Lower lobe of right lung (tissue), 2 donors: Measurements from ENCODE around the gene XYLB. TPM values are rescaled to one million over a fixed set of nuclear protein-coding genes. Genes with fewer than 3 reads are reported as not detected.

Experiments used
- ATAC-seq, 2 donors: fragments of 200-7000 bp; cut with Tn5 transposase; one replicate each; pipeline ENCODE4 v1.9.1; 2020 to 2022; ENCODE audit warnings: mild to moderate bottlenecking in 2 of 2, moderate library complexity in 2 of 2
- DNase-seq: peaks from one replicate; pipeline ENCODE4 v3.0.0-alpha.2; 2020
- H3K27ac ChIP-seq: fragments of 200-600 bp; one replicate; pipeline ENCODE4 v1.8.0; 2022
- H3K27me3 ChIP-seq: fragments of 200-600 bp; one replicate; pipeline ENCODE4 v1.8.0; 2022; ENCODE audit warnings: low read depth
- H3K36me3 ChIP-seq: fragments of 200-600 bp; one replicate; pipeline ENCODE4 v1.8.0; 2022; ENCODE audit warnings: mild to moderate bottlenecking
- H3K4me1 ChIP-seq: fragments of 200-600 bp; one replicate; pipeline ENCODE4 v1.8.0; 2022
- H3K4me3 ChIP-seq: fragments of 200-600 bp; one replicate; pipeline ENCODE4 v1.8.0; 2022; ENCODE audit warnings: mild to moderate bottlenecking
- H3K9me3 ChIP-seq: fragments of 200-600 bp; one replicate; pipeline ENCODE4 v1.8.0; 2022
- intact Hi-C: fragments of 100-400 bp; cut with DNase I; formaldehyde crosslinking; loops from one replicate; pipeline ENCODE4 v1.11.0; 2022
- total RNA-seq: library from RNA; stranded (reverse); fragmentation: NEBNext Ultra II Directional; extraction: Animal tissue kit (Norgen Biotek cat#: 25700); gene quantifications from one replicate; pipeline ENCODE4 v1.2.1, GENCODE V29; 2021
- TF ChIP-seq, protein P1 (sequence below): fragments of 200-600 bp; IDR thresholded peaks from one replicate; pipeline ENCODE4 v1.8.0; 2022; ENCODE audit warnings: antibody characterized with exemption, mild to moderate bottlenecking
- donor health status: DM: no; HTN: yes; CAD: no; lungs with severe emphysema.

Gene XYLB
- total RNA-seq, 1 donor from 2014 or later = 2.7 TPM

DNA sequence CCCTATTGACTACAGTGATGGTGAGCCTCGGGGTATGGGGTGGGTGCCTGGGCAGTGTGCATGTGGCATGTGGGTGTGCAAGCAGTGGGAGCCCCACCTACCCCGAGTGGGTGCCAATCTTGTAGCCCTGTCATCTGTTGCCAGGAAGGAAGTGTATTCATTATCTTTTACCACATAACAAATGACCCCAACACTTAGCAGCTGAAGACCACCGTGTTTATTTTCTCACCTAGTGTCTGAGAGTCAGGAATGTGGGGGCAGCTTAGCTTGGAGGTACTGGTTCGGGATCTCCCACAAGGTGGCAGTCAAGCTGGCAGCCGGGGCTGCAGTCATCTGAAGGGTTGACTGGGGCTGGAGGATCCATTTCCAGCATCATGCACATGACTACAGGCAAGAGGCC lies 21.7 kb downstream of the XYLB start:
- ATAC-seq = no peak
- no peak overlapping the region for H3K27ac ChIP-seq
- no peaks in the 10 kb centered on the region for H3K9me3 ChIP-seq
- H3K4me3 ChIP-seq = no peak overlapping the region
- H3K36me3 ChIP-seq = peaks cover 10% of the 10 kb centered on the region
- TF ChIP-seq, protein P1, sequence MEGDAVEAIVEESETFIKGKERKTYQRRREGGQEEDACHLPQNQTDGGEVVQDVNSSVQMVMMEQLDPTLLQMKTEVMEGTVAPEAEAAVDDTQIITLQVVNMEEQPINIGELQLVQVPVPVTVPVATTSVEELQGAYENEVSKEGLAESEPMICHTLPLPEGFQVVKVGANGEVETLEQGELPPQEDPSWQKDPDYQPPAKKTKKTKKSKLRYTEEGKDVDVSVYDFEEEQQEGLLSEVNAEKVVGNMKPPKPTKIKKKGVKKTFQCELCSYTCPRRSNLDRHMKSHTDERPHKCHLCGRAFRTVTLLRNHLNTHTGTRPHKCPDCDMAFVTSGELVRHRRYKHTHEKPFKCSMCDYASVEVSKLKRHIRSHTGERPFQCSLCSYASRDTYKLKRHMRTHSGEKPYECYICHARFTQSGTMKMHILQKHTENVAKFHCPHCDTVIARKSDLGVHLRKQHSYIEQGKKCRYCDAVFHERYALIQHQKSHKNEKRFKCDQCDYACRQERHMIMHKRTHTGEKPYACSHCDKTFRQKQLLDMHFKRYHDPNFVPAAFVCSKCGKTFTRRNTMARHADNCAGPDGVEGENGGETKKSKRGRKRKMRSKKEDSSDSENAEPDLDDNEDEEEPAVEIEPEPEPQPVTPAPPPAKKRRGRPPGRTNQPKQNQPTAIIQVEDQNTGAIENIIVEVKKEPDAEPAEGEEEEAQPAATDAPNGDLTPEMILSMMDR = no peak
- no peaks in the 10 kb centered on the region for H3K27me3 ChIP-seq
- intact Hi-C loops = no loop called here
- H3K4me1 ChIP-seq = no peaks in the 10 kb centered on the region
- no peak for DNase-seq

DNA sequence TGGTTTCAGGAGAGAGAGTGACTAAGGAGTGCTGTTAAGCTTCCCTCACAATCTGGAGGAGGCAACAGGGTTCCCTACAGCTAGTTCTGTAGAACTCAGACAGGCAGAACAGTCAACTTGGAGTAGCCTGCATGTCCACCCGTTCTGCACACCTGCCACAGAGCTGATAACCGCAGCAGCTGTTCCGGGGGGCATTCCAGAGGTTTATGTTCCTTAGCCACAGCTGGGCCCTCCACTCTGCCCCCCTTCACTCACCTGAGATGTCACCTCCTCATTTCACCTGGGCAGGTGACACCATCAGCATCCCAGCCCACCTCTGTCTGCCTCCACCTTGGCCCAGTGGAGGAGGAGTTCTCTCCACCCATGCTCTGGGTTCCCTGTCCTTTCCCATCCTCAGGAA lies 22.6 kb downstream of the XYLB start:
- no peak overlapping the region for H3K4me3 ChIP-seq
- TF ChIP-seq, protein P1 = no peak
- no peak for ATAC-seq
- H3K27ac ChIP-seq = no peak overlapping the region
- no peaks in the 10 kb centered on the region for H3K27me3 ChIP-seq
- H3K36me3 ChIP-seq = peaks cover 10% of the 10 kb centered on the region
- intact Hi-C loops = no loop called here
- no peaks in the 10 kb centered on the region for H3K9me3 ChIP-seq
- H3K4me1 ChIP-seq = no peaks in the 10 kb centered on the region
- DNase-seq = no peak

GRCh38 chr3:38370149-38370548 lies 23.6 kb downstream of the XYLB start:
- H3K9me3 ChIP-seq = no peaks in the 10 kb centered on the region
- no peak overlapping the region for H3K4me3 ChIP-seq
- H3K27ac ChIP-seq = no peak overlapping the region
- no peak for ATAC-seq
- intact Hi-C loops = no loop called here
- no peaks in the 10 kb centered on the region for H3K27me3 ChIP-seq
- no peak for DNase-seq
- H3K36me3 ChIP-seq = peaks cover 12% of the 10 kb centered on the region
- TF ChIP-seq, protein P1 = no peak
- no peaks in the 10 kb centered on the region for H3K4me1 ChIP-seq

- H3K36me3 ChIP-seq = peaks cover 5% of the 10 kb centered on the region
- H3K27ac ChIP-seq = no peak overlapping the region
Observed at GRCh38 chr3:38370861-38371260, 24.3 kb downstream of the XYLB start.

DNA sequence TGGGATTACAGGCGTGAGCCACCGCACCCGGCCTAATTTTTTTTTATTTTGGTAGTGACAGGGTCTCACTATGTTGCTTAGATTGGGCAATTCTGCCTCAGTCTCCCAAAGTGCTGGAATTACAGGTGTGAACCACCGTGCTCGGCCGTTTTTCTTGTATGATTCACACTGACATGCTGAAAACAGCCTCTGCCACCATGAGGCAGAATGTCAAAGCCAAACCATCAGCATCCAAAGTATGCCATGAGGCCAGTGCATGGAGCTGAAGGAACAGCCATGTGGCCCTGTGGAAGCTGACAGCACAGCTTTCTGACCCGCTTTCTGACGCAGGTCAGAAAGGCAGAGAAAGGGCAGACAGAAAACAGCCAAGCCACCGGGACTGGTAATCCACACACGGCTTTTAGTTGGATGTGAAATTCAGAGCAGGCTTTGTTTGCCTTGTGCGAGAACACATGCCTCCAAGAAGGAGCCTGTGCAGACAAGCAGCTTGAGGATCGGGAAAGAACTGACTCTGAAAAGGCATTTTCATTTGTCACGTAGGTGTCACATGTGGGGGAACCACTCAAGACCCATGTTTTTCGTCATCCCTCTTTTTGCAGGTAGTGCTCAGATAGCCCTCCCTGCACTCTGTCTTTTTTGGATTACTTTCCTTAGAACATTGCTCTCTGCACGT lies 25.1 kb downstream of the XYLB start:
- intact Hi-C loops = no loop called here
- H3K27me3 ChIP-seq = no peaks in the 10 kb centered on the region
- no peak overlapping the region for H3K27ac ChIP-seq
- DNase-seq = no peak
- no peaks in the 10 kb centered on the region for H3K4me1 ChIP-seq
- no peaks in the 10 kb centered on the region for H3K9me3 ChIP-seq
- TF ChIP-seq, protein P1 = no peak
- H3K36me3 ChIP-seq = peaks cover 5% of the 10 kb centered on the region
- ATAC-seq = no peak
- no peak overlapping the region for H3K4me3 ChIP-seq

More at GRCh38 chr3:38370861-38371260, 24.3 kb downstream of the XYLB start:
- intact Hi-C loops = no loop called here
- TF ChIP-seq, protein P1 = no peak
- H3K4me3 ChIP-seq = no peak overlapping the region
- H3K27me3 ChIP-seq = no peaks in the 10 kb centered on the region
- no peaks in the 10 kb centered on the region for H3K9me3 ChIP-seq
- H3K4me1 ChIP-seq = no peaks in the 10 kb centered on the region
- ATAC-seq (no peak), DNase-seq (no peak)
